GM12874 (cell line): ENCODE results near the gene ADARB2.

ENCODE experiments used
- CTCF ChIP-seq: IDR thresholded peaks from 2 replicates; pipeline ENCODE4 v1.5.1; 2011; ENCODE audit warnings: low read depth, mild to moderate bottlenecking, control low read depth, low read length, moderate library complexity; ENCODE audit not compliant: insufficient read depth

ADARB2 gene

GRCh38 chr10:1417574-1417973, 319.8 kb downstream of the ADARB2 start:
- TF ChIP-seq CTCF, result no peak

- no peak for TF ChIP-seq CTCF
Observed at GRCh38 chr10:1416456-1417037, 320.8 kb downstream of the ADARB2 start.

- no peak for TF ChIP-seq CTCF
Observed at GRCh38 chr10:1414893-1415292, 322.4 kb downstream of the ADARB2 start.

GRCh38 chr10:1413823-1414222, 323.5 kb downstream of the ADARB2 start:
- no peak for TF ChIP-seq CTCF

- no peak for TF ChIP-seq CTCF
Observed at GRCh38 chr10:1413256-1413655, 324.1 kb downstream of the ADARB2 start.

- TF ChIP-seq CTCF, result no peak
Observed at GRCh38 chr10:1412531-1413189, 324.7 kb downstream of the ADARB2 start.

- no peak for TF ChIP-seq CTCF
Observed at GRCh38 chr10:1411956-1412355, 325.4 kb downstream of the ADARB2 start.
